Measurements from ENCODE around the gene CENPE.
A peak's percentile ranks its signal among the peaks of the same experiment; 100 is the strongest.

The CENPE gene

GRCh38 chr4:103095080-103095479 lies 103.1 kb downstream of the CENPE start:
- Histone ChIP-seq H3K4me1 (ENCODE audit: insufficient read depth, poor library complexity, severe bottlenecking) (peaks cover 6% of the 10 kb centered on the region), H3K36me3 (ENCODE audit: low read depth) (peaks cover 20% of the 10 kb centered on the region), H3K27ac (ENCODE audit: poor library complexity, severe bottlenecking) (no peak overlapping the region), H3K27me3 (ENCODE audit: insufficient read depth, poor library complexity, severe bottlenecking) (no peaks in the 10 kb centered on the region), H3K9me3 (ENCODE audit: severe bottlenecking) (no peaks in the 10 kb centered on the region), H3K4me3 (ENCODE audit: severe bottlenecking) (no peak overlapping the region)
- no peak for TF ChIP-seq CTCF (IDR thresholded peaks at IDR 0.05; ENCODE audit: poor library complexity, severe bottlenecking)
- DNase-seq (ENCODE audit: low spot score) (no peak), ATAC-seq (ENCODE audit: low read depth) (no peak)

GRCh38 chr4:103092245-103092644 lies 105.9 kb downstream of the CENPE start:
- H3K4me1 ChIP-seq (ENCODE audit: insufficient read depth, poor library complexity, severe bottlenecking): no peaks in the 10 kb centered on the region
- ATAC-seq (ENCODE audit: low read depth) (no peak), DNase-seq (ENCODE audit: low spot score) (no peak)
- peaks cover 30% of the 10 kb centered on the region for H3K36me3 ChIP-seq (ENCODE audit: low read depth)
- no peaks in the 10 kb centered on the region for H3K27me3 ChIP-seq (ENCODE audit: insufficient read depth, poor library complexity, severe bottlenecking)
- TF ChIP-seq CTCF (IDR thresholded peaks at IDR 0.05; ENCODE audit: poor library complexity, severe bottlenecking): no peak
- no peak overlapping the region for H3K27ac ChIP-seq (ENCODE audit: poor library complexity, severe bottlenecking)
- no peaks in the 10 kb centered on the region for H3K9me3 ChIP-seq (ENCODE audit: severe bottlenecking)
- no peak overlapping the region for H3K4me3 ChIP-seq (ENCODE audit: severe bottlenecking)

- H3K9me3 ChIP-seq (ENCODE audit: severe bottlenecking): no peaks in the 10 kb centered on the region
- ATAC-seq (ENCODE audit: low read depth) (peak; percentile 41; the same call in 2 of the 3 replicates), DNase-seq (ENCODE audit: low spot score) (no peak)
- no peaks in the 10 kb centered on the region for H3K27me3 ChIP-seq (ENCODE audit: insufficient read depth, poor library complexity, severe bottlenecking)
- no peaks in the 10 kb centered on the region for H3K4me1 ChIP-seq (ENCODE audit: insufficient read depth, poor library complexity, severe bottlenecking)
- H3K27ac ChIP-seq (ENCODE audit: poor library complexity, severe bottlenecking): no peak overlapping the region
- TF ChIP-seq CTCF (IDR thresholded peaks at IDR 0.05; ENCODE audit: poor library complexity, severe bottlenecking): peak; percentile 84
- peaks cover 30% of the 10 kb centered on the region for H3K36me3 ChIP-seq (ENCODE audit: low read depth)
- no peak overlapping the region for H3K4me3 ChIP-seq (ENCODE audit: severe bottlenecking)
Measured at GRCh38 chr4:103091601-103092223, 106.4 kb downstream of the CENPE start.

GRCh38 chr4:103089481-103089880 lies 108.7 kb downstream of the CENPE start:
- ATAC-seq (ENCODE audit: low read depth): no peak
- Histone ChIP-seq H3K27ac (ENCODE audit: poor library complexity, severe bottlenecking) (no peak overlapping the region), H3K4me1 (ENCODE audit: insufficient read depth, poor library complexity, severe bottlenecking) (no peaks in the 10 kb centered on the region), H3K4me3 (ENCODE audit: severe bottlenecking) (no peak overlapping the region), H3K9me3 (ENCODE audit: severe bottlenecking) (no peaks in the 10 kb centered on the region), H3K36me3 (ENCODE audit: low read depth) (peaks cover 30% of the 10 kb centered on the region), H3K27me3 (ENCODE audit: insufficient read depth, poor library complexity, severe bottlenecking) (no peaks in the 10 kb centered on the region)
- DNase-seq (ENCODE audit: low spot score): no peak
- no peak for TF ChIP-seq CTCF (IDR thresholded peaks at IDR 0.05; ENCODE audit: poor library complexity, severe bottlenecking)

- Histone ChIP-seq H3K4me1 (ENCODE audit: insufficient read depth, poor library complexity, severe bottlenecking) (no peaks in the 10 kb centered on the region), H3K4me3 (ENCODE audit: severe bottlenecking) (no peak overlapping the region), H3K27ac (ENCODE audit: poor library complexity, severe bottlenecking) (no peak overlapping the region), H3K36me3 (ENCODE audit: low read depth) (peaks cover 24% of the 10 kb centered on the region), H3K27me3 (ENCODE audit: insufficient read depth, poor library complexity, severe bottlenecking) (no peaks in the 10 kb centered on the region), H3K9me3 (ENCODE audit: severe bottlenecking) (no peaks in the 10 kb centered on the region)
- no peak for ATAC-seq (ENCODE audit: low read depth)
- no peak for TF ChIP-seq CTCF (IDR thresholded peaks at IDR 0.05; ENCODE audit: poor library complexity, severe bottlenecking)
- no peak for DNase-seq (ENCODE audit: low spot score)
Measured at GRCh38 chr4:103086551-103086950, 111.6 kb downstream of the CENPE start.

All from RWPE2 (cell line).